Peyer's patch (tissue), 4 donors: ENCODE data around the gene CACNA1G. TPM values are rescaled to one million over a fixed set of nuclear protein-coding genes. Genes with fewer than 3 reads are reported as not detected.
A peak's percentile ranks its signal among the peaks of the same experiment; 100 is the strongest.

Experiments used
- DNase-seq, 3 donors: peaks; one replicate each; pipeline ENCODE4 v3.0.0-alpha.2; 2017 to 2019
- H3K27ac ChIP-seq, 4 donors: fragments of 200-600 bp; sonication (generic); one replicate each; pipeline ENCODE4 v1.5.1; 2016 to 2019
- H3K27me3 ChIP-seq, 2 donors: fragments of 200-600 bp; sonication (generic); one replicate each; pipeline ENCODE4 v1.5.1; 2019
- H3K36me3 ChIP-seq, 3 donors: fragments of 200-600 bp; sonication (generic); one replicate each; pipeline ENCODE4 v1.5.1; 2016 to 2019
- H3K4me1 ChIP-seq, 4 donors: fragments of 200-600 bp; sonication (generic); one replicate each; pipeline ENCODE4 v1.5.1; 2016 to 2019
- H3K4me3 ChIP-seq, 4 donors: fragments of 200-600 bp; sonication (generic); 1 replicate in 3 of 4; 2 replicates in 1 of 4; pipeline ENCODE4 v1.5.1; 2016 to 2019; ENCODE audit warnings: mild to moderate bottlenecking in 1 of 4
- H3K9me3 ChIP-seq, 4 donors: fragments of 200-600 bp; sonication (generic); one replicate each; pipeline ENCODE4 v1.5.1; 2016 to 2019; ENCODE audit warnings: mild to moderate bottlenecking in 1 of 4
- POLR2A ChIP-seq, 2 donors: fragments of 450-650 bp; IDR thresholded peaks; one replicate each; pipeline ENCODE4 v1.5.1; 2017; ENCODE audit warnings: antibody characterized with exemption in 2 of 2, mild to moderate bottlenecking in 2 of 2, moderate library complexity in 2 of 2
- total RNA-seq, 4 donors: library from RNA; depleted of rRNA; stranded (reverse); fragments of >200 nt; gene quantifications; one replicate each; pipeline ENCODE4 v1.1.0, GENCODE V29; 2016
- TF ChIP-seq, protein P1 (sequence below), 6 experiments: fragments of 450-650 bp in 4 of 6; fragments of 200-600 bp in 2 of 6; sonication (generic) in 1 of 6; IDR thresholded peaks; one replicate each; pipeline ENCODE4 v1.5.1; 2017 to 2019; ENCODE audit warnings: antibody characterized with exemption in 6 of 6, mild to moderate bottlenecking in 3 of 6, moderate library complexity in 1 of 6

The CACNA1G gene
- total RNA-seq, 4 donors from 2014 or later, result not detected

DNA sequence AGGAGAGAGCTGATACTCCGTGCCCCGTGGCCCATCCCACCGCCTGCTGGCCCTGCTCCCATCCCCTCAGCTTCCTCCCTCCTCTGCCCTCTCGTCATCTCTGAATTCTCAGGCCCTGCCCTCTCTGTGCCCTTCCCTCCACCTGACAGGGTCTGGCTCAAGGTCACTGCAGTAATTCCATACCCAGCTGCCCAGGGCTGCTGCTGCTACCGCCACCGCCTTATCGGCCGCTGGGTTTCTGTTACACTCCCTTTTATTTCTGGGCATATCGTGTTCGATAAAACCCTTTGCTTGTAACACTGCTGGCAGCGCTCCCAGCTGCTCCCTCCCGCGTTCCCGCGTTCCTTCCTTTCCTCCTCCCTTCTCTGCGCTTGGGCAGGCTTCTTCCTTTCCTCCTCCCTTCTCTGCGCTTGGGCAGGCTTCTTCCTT is 26.8 kb upstream of the CACNA1G start:
- Histone ChIP-seq H3K27ac (peak overlapping the region in 3 of 4 donors; percentile 60 to 84 (median 82)), H3K4me3 (peak overlapping the region in 2 of 4 donors; percentile 38 to 50), H3K27me3 (peaks cover 0 to 10% of the 10 kb centered on the region in 2 donors), H3K4me1 (peaks cover 0 to 44% (median 0%) of the 10 kb centered on the region in 4 donors), H3K36me3 (no peaks in the 10 kb centered on the region), H3K9me3 (no peaks in the 10 kb centered on the region)
- TF ChIP-seq, protein P1, sequence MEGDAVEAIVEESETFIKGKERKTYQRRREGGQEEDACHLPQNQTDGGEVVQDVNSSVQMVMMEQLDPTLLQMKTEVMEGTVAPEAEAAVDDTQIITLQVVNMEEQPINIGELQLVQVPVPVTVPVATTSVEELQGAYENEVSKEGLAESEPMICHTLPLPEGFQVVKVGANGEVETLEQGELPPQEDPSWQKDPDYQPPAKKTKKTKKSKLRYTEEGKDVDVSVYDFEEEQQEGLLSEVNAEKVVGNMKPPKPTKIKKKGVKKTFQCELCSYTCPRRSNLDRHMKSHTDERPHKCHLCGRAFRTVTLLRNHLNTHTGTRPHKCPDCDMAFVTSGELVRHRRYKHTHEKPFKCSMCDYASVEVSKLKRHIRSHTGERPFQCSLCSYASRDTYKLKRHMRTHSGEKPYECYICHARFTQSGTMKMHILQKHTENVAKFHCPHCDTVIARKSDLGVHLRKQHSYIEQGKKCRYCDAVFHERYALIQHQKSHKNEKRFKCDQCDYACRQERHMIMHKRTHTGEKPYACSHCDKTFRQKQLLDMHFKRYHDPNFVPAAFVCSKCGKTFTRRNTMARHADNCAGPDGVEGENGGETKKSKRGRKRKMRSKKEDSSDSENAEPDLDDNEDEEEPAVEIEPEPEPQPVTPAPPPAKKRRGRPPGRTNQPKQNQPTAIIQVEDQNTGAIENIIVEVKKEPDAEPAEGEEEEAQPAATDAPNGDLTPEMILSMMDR (IDR thresholded peaks at IDR 0.05), result no peak
- TF ChIP-seq POLR2A (IDR thresholded peaks at IDR 0.05), result no peak
- DNase-seq, result peak in 2 of 3 donors; percentile 71 to 79

- Histone ChIP-seq H3K4me3 (peak overlapping the region in 2 of 4 donors; percentile 38 to 50), H3K9me3 (no peaks in the 10 kb centered on the region), H3K27ac (peak overlapping the region in 3 of 4 donors; percentile 60 to 84 (median 82)), H3K4me1 (peaks cover 0 to 51% (median 0%) of the 10 kb centered on the region in 4 donors), H3K27me3 (peaks cover 0 to 10% of the 10 kb centered on the region in 2 donors), H3K36me3 (no peaks in the 10 kb centered on the region)
- TF ChIP-seq, protein P1 (IDR thresholded peaks at IDR 0.05), result peak in 4 of 6 experiments; percentile 18 to 68 (median 56)
- TF ChIP-seq POLR2A (IDR thresholded peaks at IDR 0.05), result peak in 1 of 2 donors; percentile 54
- peak in 2 of 3 donors; percentile 69 to 81 for DNase-seq
Measured at GRCh38 chr17:50534222-50534978, 26.1 kb upstream of the CACNA1G start.

DNA sequence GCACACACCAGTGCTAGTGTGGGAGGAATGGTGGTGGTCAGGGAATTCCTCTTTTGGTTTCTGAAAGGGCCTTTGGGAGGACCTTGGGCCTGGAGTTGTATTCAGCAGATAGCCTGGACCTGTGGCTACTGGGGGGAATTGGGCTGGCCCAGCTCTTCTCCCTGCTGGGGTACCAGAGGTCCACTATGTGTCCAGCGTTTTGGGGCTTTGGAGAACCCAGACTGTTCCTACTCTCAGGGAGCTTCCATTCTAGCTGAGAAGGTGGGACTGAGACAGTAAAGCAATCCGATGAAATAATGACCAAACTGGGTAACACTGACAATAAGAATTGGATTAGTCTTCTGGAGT is 25.6 kb upstream of the CACNA1G start:
- Histone ChIP-seq H3K36me3 (no peaks in the 10 kb centered on the region), H3K4me3 (no peak overlapping the region), H3K4me1 (peaks cover 0 to 56% (median 0%) of the 10 kb centered on the region in 4 donors), H3K27me3 (peaks cover 0 to 10% of the 10 kb centered on the region in 2 donors), H3K9me3 (no peaks in the 10 kb centered on the region), H3K27ac (no peak overlapping the region)
- no peak for TF ChIP-seq POLR2A (IDR thresholded peaks at IDR 0.05)
- TF ChIP-seq, protein P1 (IDR thresholded peaks at IDR 0.05), result no peak
- DNase-seq, result no peak

DNA sequence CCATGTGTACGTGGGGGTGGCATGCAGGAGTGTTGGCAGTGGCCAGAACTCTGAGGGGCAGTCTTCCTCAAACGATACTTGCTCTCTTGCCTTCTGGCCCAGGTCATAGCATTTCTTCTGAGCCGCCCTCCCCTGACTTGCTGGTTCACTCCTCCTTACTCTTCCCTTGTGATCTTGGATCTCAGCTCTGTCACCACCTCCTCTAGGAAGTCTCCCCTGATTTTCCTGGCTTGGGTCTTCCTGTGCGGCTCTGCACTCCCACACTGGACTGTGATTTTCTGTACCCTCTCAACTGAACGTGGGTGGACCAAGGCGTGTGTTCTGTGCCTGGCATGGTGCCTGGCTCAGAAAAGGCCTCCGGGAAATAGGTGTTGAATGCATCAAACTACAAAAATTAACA is 25.1 kb upstream of the CACNA1G start:
- H3K27me3 ChIP-seq, result peaks cover 0 to 10% of the 10 kb centered on the region in 2 donors
- H3K36me3 ChIP-seq, result no peaks in the 10 kb centered on the region
- no peaks in the 10 kb centered on the region for H3K9me3 ChIP-seq
- peaks cover 0 to 58% (median 0%) of the 10 kb centered on the region in 4 donors for H3K4me1 ChIP-seq
- no peak overlapping the region for H3K27ac ChIP-seq
- no peak overlapping the region for H3K4me3 ChIP-seq
- TF ChIP-seq POLR2A (IDR thresholded peaks at IDR 0.05), result no peak
- TF ChIP-seq, protein P1 (IDR thresholded peaks at IDR 0.05), result no peak
- DNase-seq, result no peak

- no peaks in the 10 kb centered on the region for H3K9me3 ChIP-seq
- peaks cover 0 to 10% of the 10 kb centered on the region in 2 donors for H3K27me3 ChIP-seq
- TF ChIP-seq POLR2A (IDR thresholded peaks at IDR 0.05), result no peak
- TF ChIP-seq, protein P1 (IDR thresholded peaks at IDR 0.05), result no peak
- no peak overlapping the region for H3K27ac ChIP-seq
- H3K4me1 ChIP-seq, result peaks cover 0 to 69% (median 2%) of the 10 kb centered on the region in 4 donors
- DNase-seq, result no peak
- H3K4me3 ChIP-seq, result no peak overlapping the region
- no peaks in the 10 kb centered on the region for H3K36me3 ChIP-seq
Measured at GRCh38 chr17:50536683-50537646, 23.6 kb upstream of the CACNA1G start.
